ENCODE measurements around the gene DNAJB2. TPM values are rescaled to one million over a fixed set of nuclear protein-coding genes. Genes with fewer than 3 reads are reported as not detected.

DNAJB2 gene
- total and polyA plus RNA-seq, 5 experiments from 2014 or later = 5.0 to 105 (median 6.6) TPM

- Mint-ChIP-seq H3K4me3 (no peak overlapping the region), H3K27ac (peak overlapping the region in 2 of 10 donors; percentile 27 to 48), H3K4me1 (peaks cover 9 to 13% (median 11%) of the 10 kb centered on the region in 4 donors)
These were observed 17.9 kb upstream of the DNAJB2 start for GRCh38 chr2:219261024-219261855.

GRCh38 chr2:219266232-219266631 is 12.9 kb upstream of the DNAJB2 start:
- POLR2A ChIA-PET = interaction anchor here (1.6 kb wide), 1 partner anchor 12 kb away, joined by 10 read pairs; the partner anchor contains the start of gene TUBA4A
- Mint-ChIP-seq H3K27me3 (no peaks in the 10 kb centered on the region), H3K4me1 (peaks cover 6 to 8% (median 7%) of the 10 kb centered on the region in 4 donors), H3K9me3 (no peaks in the 10 kb centered on the region), H3K27ac (peak overlapping the region in 1 of 10 donors; percentile 57), H3K36me3 (no peaks in the 10 kb centered on the region), H3K4me3 (no peak overlapping the region)
- no peak for DNase-seq
- ATAC-seq = no peak

More at GRCh38 chr2:219261024-219261855, 17.9 kb upstream of the DNAJB2 start:
- Mint-ChIP-seq H3K9me3 (no peaks in the 10 kb centered on the region), H3K36me3 (no peaks in the 10 kb centered on the region), H3K27me3 (peaks cover 0 to 5% (median 0%) of the 10 kb centered on the region in 5 donors)
- POLR2A ChIA-PET = interaction anchor here (0.8 to 1.7 kb wide), 4 partner anchors 15 to 81 kb away, joined by 3 to 6 read pairs (median 4); partner anchors contain the start of genes GLB1L and STK16
- DNase-seq = no peak
- ATAC-seq = peak in 1 of 2 donors; percentile 74

- Mint-ChIP-seq H3K36me3 (no peaks in the 10 kb centered on the region), H3K9me3 (no peaks in the 10 kb centered on the region), H3K4me1 (peaks cover 0 to 2% (median under 1%) of the 10 kb centered on the region in 4 donors), H3K4me3 (no peak overlapping the region), H3K27ac (peak overlapping the region in 1 of 10 donors; percentile 57), H3K27me3 (no peaks in the 10 kb centered on the region)
- DNase-seq (no peak), ATAC-seq (no peak)
- POLR2A ChIA-PET = no interaction called here
These were observed 12.3 kb upstream of the DNAJB2 start for GRCh38 chr2:219266886-219267285.

- POLR2A ChIA-PET = no interaction called here
- ATAC-seq = no peak
- no peaks in the 10 kb centered on the region for H3K36me3 Mint-ChIP-seq
- H3K27ac Mint-ChIP-seq = peak overlapping the region in 1 of 10 donors; percentile 2
- no peak overlapping the region for H3K4me3 Mint-ChIP-seq
- DNase-seq = no peak
- no peaks in the 10 kb centered on the region for H3K9me3 Mint-ChIP-seq
- H3K27me3 Mint-ChIP-seq = no peaks in the 10 kb centered on the region
- H3K4me1 Mint-ChIP-seq = peaks cover 0 to 2% (median 0%) of the 10 kb centered on the region in 4 donors
These were observed 10.9 kb upstream of the DNAJB2 start for GRCh38 chr2:219268294-219268693.

- peaks cover 0 to 2% (median 0%) of the 10 kb centered on the region in 4 donors for H3K4me1 Mint-ChIP-seq
- POLR2A ChIA-PET = interaction anchor here (0.8 to 1.5 kb wide), 4 partner anchors 10 to 20 kb away, joined by 3 to 6 read pairs (median 4); partner anchors contain the start of genes DNAJB2 and TUBA4B
- no peak overlapping the region for H3K27ac Mint-ChIP-seq
- no peaks in the 10 kb centered on the region for H3K36me3 Mint-ChIP-seq
- no peaks in the 10 kb centered on the region for H3K9me3 Mint-ChIP-seq
- H3K4me3 Mint-ChIP-seq = no peak overlapping the region
- no peak for ATAC-seq
- H3K27me3 Mint-ChIP-seq = peaks cover 0 to 1% (median 0%) of the 10 kb centered on the region in 5 donors
- DNase-seq = no peak
These were observed 9.7 kb upstream of the DNAJB2 start for GRCh38 chr2:219269362-219270054.

- DNase-seq (no peak), ATAC-seq (no peak)
- Mint-ChIP-seq H3K36me3 (no peaks in the 10 kb centered on the region), H3K4me3 (no peak overlapping the region), H3K9me3 (no peaks in the 10 kb centered on the region), H3K27ac (no peak overlapping the region), H3K4me1 (peaks cover 0 to 2% (median 0%) of the 10 kb centered on the region in 4 donors), H3K27me3 (peaks cover 0 to 1% (median 0%) of the 10 kb centered on the region in 5 donors)
- POLR2A ChIA-PET = interaction anchor here (1.3 to 1.5 kb wide), 3 partner anchors 10 to 20 kb away, joined by 3 to 6 read pairs (median 5); partner anchors contain the start of gene DNAJB2
These were observed 9.2 kb upstream of the DNAJB2 start for GRCh38 chr2:219270055-219270372.

GRCh38 chr2:219271021-219271420 is 8.1 kb upstream of the DNAJB2 start:
- Mint-ChIP-seq H3K9me3 (no peaks in the 10 kb centered on the region), H3K27me3 (peaks cover 0 to 1% (median 0%) of the 10 kb centered on the region in 5 donors), H3K36me3 (no peaks in the 10 kb centered on the region), H3K27ac (no peak overlapping the region), H3K4me3 (no peak overlapping the region), H3K4me1 (peaks cover 0 to 2% (median 0%) of the 10 kb centered on the region in 4 donors)
- DNase-seq = no peak
- POLR2A ChIA-PET = interaction anchor here (1.4 to 1.5 kb wide), 2 partner anchors 11 to 21 kb away, joined by 3 to 5 read pairs; no protein-coding TSS in a partner anchor
- ATAC-seq = no peak

- H3K9me3 Mint-ChIP-seq = no peaks in the 10 kb centered on the region
These were observed 6.8 kb upstream of the DNAJB2 start for GRCh38 chr2:219272356-219272755.

GRCh38 chr2:219272995-219273394 is 6.2 kb upstream of the DNAJB2 start:
- DNase-seq (no peak), ATAC-seq (no peak)
- H3K27me3 Mint-ChIP-seq = peaks cover 0 to 1% (median 0%) of the 10 kb centered on the region in 5 donors
- no peaks in the 10 kb centered on the region for H3K36me3 Mint-ChIP-seq
- POLR2A ChIA-PET = interaction anchor here (0.6 to 1.6 kb wide), 2 partner anchors 19 to 1040 kb away, joined by 6 to 7 read pairs; partner anchors contain the start of gene TUBA4A
- H3K9me3 Mint-ChIP-seq = no peaks in the 10 kb centered on the region
- peaks cover 6 to 9% (median 9%) of the 10 kb centered on the region in 4 donors for H3K4me1 Mint-ChIP-seq
- H3K27ac Mint-ChIP-seq = no peak overlapping the region
- H3K4me3 Mint-ChIP-seq = no peak overlapping the region

More at GRCh38 chr2:219272356-219272755, 6.8 kb upstream of the DNAJB2 start:
- no peak for ATAC-seq
- Mint-ChIP-seq H3K4me1 (peaks cover 3% of the 10 kb centered on the region in 4 donors), H3K27ac (no peak overlapping the region), H3K36me3 (no peaks in the 10 kb centered on the region), H3K27me3 (peaks cover 0 to 1% (median 0%) of the 10 kb centered on the region in 5 donors), H3K4me3 (no peak overlapping the region)
- no peak for DNase-seq
- POLR2A ChIA-PET = interaction anchor here (0.6 kb wide), 1 partner anchor 1040 kb away, joined by 6 read pairs; no protein-coding TSS in a partner anchor

- Mint-ChIP-seq H3K27ac (peak overlapping the region in 1 of 10 donors; percentile 71), H3K36me3 (no peaks in the 10 kb centered on the region)
- no peak for DNase-seq
These were observed 5.2 kb upstream of the DNAJB2 start for GRCh38 chr2:219273937-219274336.

GRCh38 chr2:219274361-219274921 is 4.7 kb upstream of the DNAJB2 start:
- POLR2A ChIA-PET = interaction anchor here (1.6 kb wide), 1 partner anchor 20 kb away, joined by 7 read pairs; the partner anchor contains the start of gene TUBA4A
- Mint-ChIP-seq H3K9me3 (no peaks in the 10 kb centered on the region), H3K27ac (no peak overlapping the region), H3K4me3 (no peak overlapping the region), H3K36me3 (no peaks in the 10 kb centered on the region), H3K27me3 (peaks cover 0 to 1% (median 0%) of the 10 kb centered on the region in 5 donors), H3K4me1 (peaks cover 11 to 22% (median 20%) of the 10 kb centered on the region in 4 donors)
- no peak for ATAC-seq
- DNase-seq = no peak

More at GRCh38 chr2:219273937-219274336, 5.2 kb upstream of the DNAJB2 start:
- Mint-ChIP-seq H3K4me3 (no peak overlapping the region), H3K27me3 (peaks cover 0 to 1% (median 0%) of the 10 kb centered on the region in 5 donors), H3K4me1 (peaks cover 10 to 19% (median 19%) of the 10 kb centered on the region in 4 donors), H3K9me3 (no peaks in the 10 kb centered on the region)
- POLR2A ChIA-PET = interaction anchor here (1.6 kb wide), 1 partner anchor 20 kb away, joined by 7 read pairs; the partner anchor contains the start of gene TUBA4A
- no peak for ATAC-seq

Data from naive thymus-derived CD8-positive, alpha-beta T cell (primary cell).